Thyroid gland (tissue), 4 donors: ENCODE results near the gene EVC. TPM values are rescaled to one million over a fixed set of nuclear protein-coding genes. Genes with fewer than 3 reads are reported as not detected.
"Not testable (repeated sequence)": the region's sequence is repeated elsewhere in the genome, so short reads cannot be mapped to it uniquely, and the experiment has no call there.

Source experiments
- DNase-seq, 2 donors: peaks; one replicate each; pipeline ENCODE4 v3.0.0-alpha.2; 2019
- H3K27ac ChIP-seq, 3 donors: fragments of 200-600 bp; sonication (generic); 1 replicate in 2 of 3; 2 replicates in 1 of 3; pipeline ENCODE4 v1.5.1; 2016 to 2019; ENCODE audit warnings: mild to moderate bottlenecking in 1 of 3, moderate library complexity in 1 of 3
- H3K27me3 ChIP-seq: fragments of 200-600 bp; sonication (generic); one replicate; pipeline ENCODE4 v1.5.1; 2019
- H3K36me3 ChIP-seq, 2 donors: fragments of 200-600 bp; sonication (generic); one replicate each; pipeline ENCODE4 v1.5.1; 2016 to 2019
- H3K4me1 ChIP-seq, 2 donors: fragments of 200-600 bp; sonication (generic); one replicate each; pipeline ENCODE4 v1.5.1; 2017 to 2019
- H3K4me3 ChIP-seq, 3 donors: fragments of 200-600 bp; sonication (generic); replicated peaks in 1 of 3; 1 replicate in 2 of 3; 2 replicates in 1 of 3; pipeline ENCODE4 v1.5.1; 2016; ENCODE audit warnings: mild to moderate bottlenecking in 1 of 3
- H3K9me3 ChIP-seq: fragments of 200-600 bp; sonication (generic); one replicate; pipeline ENCODE4 v1.5.1; 2017
- POLR2A ChIP-seq, 2 donors: fragments of 450-650 bp; IDR thresholded peaks; one replicate each; pipeline ENCODE4 v1.6.1; 2017; ENCODE audit warnings: antibody characterized with exemption in 2 of 2, mild to moderate bottlenecking in 2 of 2, moderate library complexity in 1 of 2
- WGBS, 2 donors: methylation state at CpG; one replicate each; pipeline ENCODE4 v1.1.5; 2017; 5-methylcytosine and 5-hydroxymethylcytosine counted together
- intact Hi-C: fragments of 100-400 bp; cut with DNase I; formaldehyde crosslinking; loops from one replicate; pipeline ENCODE4 v1.15.1; 2023
- total RNA-seq, 4 donors: library from RNA; depleted of rRNA; stranded (reverse); fragments of >200 nt; gene quantifications; one replicate each; pipeline ENCODE4 v1.2.3, GENCODE V29; 2016
- TF ChIP-seq, protein P1 (sequence below), 6 experiments: fragments of 200-600 bp in 3 of 6; fragments of 450-650 bp in 3 of 6; sonication (generic) in 3 of 6; IDR thresholded peaks; one replicate each; pipeline ENCODE4 v1.5.1; 2016 to 2019; ENCODE audit warnings: antibody characterized with exemption in 6 of 6, mild to moderate bottlenecking in 2 of 6, inconsistent platforms in 1 of 6, moderate library complexity in 1 of 6

The EVC gene
- total RNA-seq, 4 donors from 2014 or later: 21.4 to 43.6 (median 38.6) TPM

DNA sequence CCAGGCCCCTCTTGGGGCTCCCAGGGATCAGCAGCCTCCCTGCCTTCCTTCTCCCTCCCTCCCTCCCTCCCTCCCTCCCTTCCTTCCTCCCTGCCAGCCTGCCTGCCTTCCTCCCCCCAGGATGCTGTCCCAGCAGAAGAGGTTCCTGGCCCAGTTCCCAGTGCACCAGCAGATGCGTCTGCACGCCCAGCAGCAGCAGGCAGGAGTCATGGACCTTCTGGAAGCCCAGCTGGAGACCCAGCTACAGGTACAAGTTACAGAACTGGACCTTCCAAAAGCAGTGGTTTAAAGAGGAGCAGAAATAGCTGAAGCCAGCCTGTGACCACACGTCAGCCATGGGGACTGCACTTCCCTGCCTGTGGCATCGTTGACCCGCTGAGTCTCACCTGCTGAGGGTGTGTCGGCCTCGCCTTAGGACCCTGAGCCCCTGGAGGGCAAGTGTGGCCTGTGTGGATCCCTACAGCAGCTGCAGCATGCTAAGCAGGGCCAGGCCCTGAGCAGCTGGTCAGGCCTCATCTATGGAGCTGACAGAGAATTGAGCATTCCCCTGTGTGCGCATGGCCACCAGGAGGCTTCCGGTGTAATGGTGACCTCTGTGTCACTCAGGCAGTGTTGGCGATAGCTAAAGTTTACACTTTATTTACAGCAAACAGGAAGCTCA is 97.2 kb downstream of the EVC start:
- Histone ChIP-seq H3K27ac (no peak overlapping the region), H3K36me3 (peaks cover 20 to 40% of the 10 kb centered on the region in 2 donors), H3K4me1 (no peaks in the 10 kb centered on the region), H3K27me3 (no peaks in the 10 kb centered on the region), H3K9me3 (no peaks in the 10 kb centered on the region), H3K4me3 (no peak overlapping the region)
- no peak for TF ChIP-seq POLR2A (IDR thresholded peaks at IDR 0.05)
- TF ChIP-seq, protein P1, sequence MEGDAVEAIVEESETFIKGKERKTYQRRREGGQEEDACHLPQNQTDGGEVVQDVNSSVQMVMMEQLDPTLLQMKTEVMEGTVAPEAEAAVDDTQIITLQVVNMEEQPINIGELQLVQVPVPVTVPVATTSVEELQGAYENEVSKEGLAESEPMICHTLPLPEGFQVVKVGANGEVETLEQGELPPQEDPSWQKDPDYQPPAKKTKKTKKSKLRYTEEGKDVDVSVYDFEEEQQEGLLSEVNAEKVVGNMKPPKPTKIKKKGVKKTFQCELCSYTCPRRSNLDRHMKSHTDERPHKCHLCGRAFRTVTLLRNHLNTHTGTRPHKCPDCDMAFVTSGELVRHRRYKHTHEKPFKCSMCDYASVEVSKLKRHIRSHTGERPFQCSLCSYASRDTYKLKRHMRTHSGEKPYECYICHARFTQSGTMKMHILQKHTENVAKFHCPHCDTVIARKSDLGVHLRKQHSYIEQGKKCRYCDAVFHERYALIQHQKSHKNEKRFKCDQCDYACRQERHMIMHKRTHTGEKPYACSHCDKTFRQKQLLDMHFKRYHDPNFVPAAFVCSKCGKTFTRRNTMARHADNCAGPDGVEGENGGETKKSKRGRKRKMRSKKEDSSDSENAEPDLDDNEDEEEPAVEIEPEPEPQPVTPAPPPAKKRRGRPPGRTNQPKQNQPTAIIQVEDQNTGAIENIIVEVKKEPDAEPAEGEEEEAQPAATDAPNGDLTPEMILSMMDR (IDR thresholded peaks at IDR 0.05): no peak
- 85 to 86% methylated on average over 5 to 10 of the region's 10 CpGs for WGBS, 2 donors
- intact Hi-C loops: no loop called here
- DNase-seq: no peak

DNA sequence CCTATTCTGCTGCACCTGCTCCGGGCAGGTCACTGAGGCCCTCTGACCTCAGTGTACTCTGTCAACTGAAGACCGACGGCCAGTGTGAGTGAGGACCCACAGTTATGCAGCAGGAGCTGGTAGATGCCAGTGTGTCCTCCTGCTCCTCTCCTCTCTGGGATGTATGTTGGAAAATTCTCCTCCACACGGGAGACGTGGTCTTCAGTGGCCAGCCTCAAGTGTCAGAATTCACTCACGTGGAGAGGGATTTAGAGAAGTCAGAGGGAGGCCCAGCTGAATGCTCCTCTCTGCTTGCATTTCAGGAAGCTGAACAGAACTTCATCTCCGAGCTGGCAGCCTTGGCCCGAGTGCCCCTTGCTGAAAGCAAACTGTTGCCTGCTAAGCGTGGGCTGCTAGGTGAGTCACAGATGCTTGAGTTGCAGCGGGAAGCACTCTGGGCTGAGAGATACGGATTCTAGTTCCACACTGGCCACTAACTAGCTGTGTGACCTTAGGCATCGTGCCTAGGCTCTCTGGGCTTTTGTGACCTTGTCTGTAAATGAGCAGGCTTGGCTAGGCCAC is 98.3 kb downstream of the EVC start:
- DNase-seq: no peak
- TF ChIP-seq, protein P1 (IDR thresholded peaks at IDR 0.05): no peak
- TF ChIP-seq POLR2A (IDR thresholded peaks at IDR 0.05): no peak
- 86 to 91% methylated on average over 9 to 12 of the region's 12 CpGs for WGBS, 2 donors
- no peaks in the 10 kb centered on the region for H3K9me3 ChIP-seq
- no peak overlapping the region for H3K4me3 ChIP-seq
- no peaks in the 10 kb centered on the region for H3K27me3 ChIP-seq
- no peak overlapping the region for H3K27ac ChIP-seq
- intact Hi-C loops: no loop called here
- no peaks in the 10 kb centered on the region for H3K4me1 ChIP-seq
- H3K36me3 ChIP-seq: peaks cover 20 to 40% of the 10 kb centered on the region in 2 donors

DNA sequence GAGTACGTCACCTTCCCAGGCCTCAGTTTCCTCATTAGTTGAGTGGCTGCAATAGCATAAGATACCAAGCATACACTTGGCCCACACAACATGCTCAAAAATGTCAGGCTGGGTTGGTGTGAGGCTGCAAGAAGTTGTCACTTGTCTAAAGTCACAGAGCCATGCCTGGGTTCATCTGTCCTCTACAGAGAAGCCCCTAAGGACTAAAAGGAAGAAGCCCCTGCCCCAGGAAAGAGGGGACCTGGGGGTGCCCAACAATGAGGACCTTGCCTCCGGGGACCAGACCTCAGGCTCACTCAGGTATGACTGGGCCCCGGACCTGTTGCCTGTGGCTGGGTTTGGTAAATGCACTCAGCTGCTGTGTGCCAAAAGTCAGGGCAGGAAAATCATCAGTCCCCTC is 99.2 kb downstream of the EVC start:
- TF ChIP-seq POLR2A (IDR thresholded peaks at IDR 0.05): no peak
- TF ChIP-seq, protein P1 (IDR thresholded peaks at IDR 0.05): no peak
- Histone ChIP-seq H3K9me3 (no peaks in the 10 kb centered on the region), H3K4me1 (no peaks in the 10 kb centered on the region), H3K4me3 (no peak overlapping the region), H3K27ac (no peak overlapping the region), H3K36me3 (peaks cover 20 to 40% of the 10 kb centered on the region in 2 donors), H3K27me3 (no peaks in the 10 kb centered on the region)
- 94% methylated on average over 3 of the region's 3 CpGs for WGBS, 2 donors
- DNase-seq: no peak
- intact Hi-C loops: no loop called here

DNA sequence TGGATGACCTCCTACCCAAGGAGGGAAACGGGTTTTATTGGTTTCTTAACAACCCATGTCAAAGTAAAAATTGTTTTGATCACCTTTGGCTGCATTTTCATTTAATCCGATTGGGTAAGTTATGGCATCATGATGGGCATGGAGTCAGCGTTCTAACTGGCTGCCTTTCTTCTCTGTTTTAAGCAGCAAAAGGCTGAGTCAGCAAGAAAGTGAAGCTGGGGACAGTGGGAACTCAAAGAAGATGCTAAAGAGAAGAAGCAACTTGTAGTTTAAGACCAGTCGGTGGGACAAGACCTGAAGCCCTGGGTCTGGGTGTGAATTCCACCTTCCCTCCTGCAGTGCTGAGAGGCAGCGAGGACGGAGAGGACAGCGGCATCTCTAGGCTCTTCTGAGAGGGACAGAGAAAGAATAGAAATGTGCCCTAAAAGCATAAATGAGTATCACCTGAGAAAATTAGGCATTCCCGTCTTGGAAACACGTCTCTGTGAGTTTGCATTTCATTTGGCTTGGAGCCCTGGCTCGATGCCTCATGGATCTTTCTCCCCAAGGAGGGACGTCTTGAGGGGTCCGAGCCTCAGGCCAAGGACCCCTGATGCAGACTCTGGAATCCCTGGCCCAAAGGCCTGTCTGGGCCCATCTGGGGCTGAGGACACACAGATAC is 99.9 kb downstream of the EVC start:
- Histone ChIP-seq H3K36me3 (peaks cover 20 to 40% of the 10 kb centered on the region in 2 donors), H3K9me3 (no peaks in the 10 kb centered on the region), H3K27me3 (no peaks in the 10 kb centered on the region), H3K4me3 (no peak overlapping the region), H3K4me1 (no peaks in the 10 kb centered on the region), H3K27ac (no peak overlapping the region)
- 85 to 89% methylated on average over 12 of the region's 12 CpGs for WGBS, 2 donors
- TF ChIP-seq, protein P1 (IDR thresholded peaks at IDR 0.05): no peak
- TF ChIP-seq POLR2A (IDR thresholded peaks at IDR 0.05): no peak
- DNase-seq: no peak
- intact Hi-C loops: no loop called here

DNA sequence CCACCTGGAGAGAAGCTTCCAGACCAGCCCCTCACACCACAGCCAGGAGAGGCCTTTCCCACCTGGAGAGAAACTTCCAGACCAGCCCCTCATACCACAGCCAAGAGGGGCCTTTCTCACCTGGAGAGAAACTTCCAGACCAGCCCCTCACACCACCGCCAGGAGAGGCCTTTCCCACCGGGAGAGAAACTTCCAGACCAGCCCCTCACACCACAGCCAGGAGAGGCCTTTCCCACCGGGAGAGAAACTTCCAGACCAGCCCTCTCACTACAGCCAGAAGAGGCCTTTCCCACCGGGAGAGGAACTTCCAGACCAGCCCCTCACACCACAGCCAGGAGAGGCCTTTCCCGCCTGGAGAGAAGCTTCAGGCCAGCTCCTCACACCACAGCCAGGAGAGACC is 101.1 kb downstream of the EVC start:
- H3K36me3 ChIP-seq: peaks cover 20 to 40% of the 10 kb centered on the region in 2 donors
- WGBS, 2 donors: 78 to 80% methylated on average over 4 to 5 of the region's 5 CpGs
- H3K9me3 ChIP-seq, DNase-seq, H3K27ac ChIP-seq, H3K27me3 ChIP-seq, H3K4me1 ChIP-seq, intact Hi-C loops, H3K4me3 ChIP-seq: not testable (repeated sequence)
